ENCODE data around the gene EIF4B. TPM values are rescaled to one million over a fixed set of nuclear protein-coding genes. Genes with fewer than 3 reads are reported as not detected.

The EIF4B gene
- total RNA-seq, 4 donors from 2014 or later, result 667 to 821 (median 740) TPM

- in situ Hi-C loops (cut with MboI; ENCODE audit: low sequenced_read_pairs in 4 of 4) (loop anchor here in 2 of 4 donors (5.0 to 25.0 kb wide), 3 partner anchors 89 to 589 kb away; partner anchors contain the start of gene KRT84 (in 1 of the 2)), intact Hi-C loops (cut with DNase I; ENCODE audit: low total_unique reads) (no loop called here)
- no peaks in the 10 kb centered on the region for H3K4me1 ChIP-seq
- H3K36me3 ChIP-seq, result no peaks in the 10 kb centered on the region
- ATAC-seq (no peak), DNase-seq (no peak)
- no peak for TF ChIP-seq CTCF (IDR thresholded peaks at IDR 0.05 in 4 of 5, conservative IDR thresholded peaks at IDR 0.05 in 1 of 5)
- no peak for TF ChIP-seq POLR2A (IDR thresholded peaks at IDR 0.05)
- no peak overlapping the region for H3K27ac ChIP-seq
- H3K27me3 ChIP-seq, result peaks cover 0 to 9% (median 8%) of the 10 kb centered on the region in 3 donors
- no peak overlapping the region for H3K4me3 ChIP-seq
- no peaks in the 10 kb centered on the region for H3K9me3 ChIP-seq
Observed at GRCh38 chr12:52975820-52976573, 30.3 kb upstream of the EIF4B start.

GRCh38 chr12:52976574-52977071, 29.6 kb upstream of the EIF4B start:
- peaks cover 0 to 9% (median 8%) of the 10 kb centered on the region in 3 donors for H3K27me3 ChIP-seq

GRCh38 chr12:52977170-52977569, 29.1 kb upstream of the EIF4B start:
- DNase-seq, result no peak
- no peak overlapping the region for H3K4me3 ChIP-seq
- intact Hi-C loops (cut with DNase I; ENCODE audit: low total_unique reads), result no loop called here
- in situ Hi-C loops (cut with MboI; ENCODE audit: low sequenced_read_pairs in 4 of 4), result loop anchor here in 2 of 4 donors (5.0 to 25.0 kb wide), 3 partner anchors 90 to 590 kb away; partner anchors contain the start of gene KRT84 (in 1 of the 2)
- no peak overlapping the region for H3K27ac ChIP-seq
- no peak for ATAC-seq
- H3K27me3 ChIP-seq, result peaks cover 0 to 9% (median 8%) of the 10 kb centered on the region in 3 donors
- H3K4me1 ChIP-seq, result no peaks in the 10 kb centered on the region
- no peaks in the 10 kb centered on the region for H3K36me3 ChIP-seq
- no peak for TF ChIP-seq POLR2A (IDR thresholded peaks at IDR 0.05)
- no peak for TF ChIP-seq CTCF (IDR thresholded peaks at IDR 0.05 in 4 of 5, conservative IDR thresholded peaks at IDR 0.05 in 1 of 5)
- no peaks in the 10 kb centered on the region for H3K9me3 ChIP-seq

More at GRCh38 chr12:52976574-52977071, 29.6 kb upstream of the EIF4B start:
- intact Hi-C loops (cut with DNase I; ENCODE audit: low total_unique reads), result no loop called here
- in situ Hi-C loops (cut with MboI; ENCODE audit: low sequenced_read_pairs in 4 of 4), result loop anchor here in 2 of 4 donors (5.0 to 25.0 kb wide), 3 partner anchors 89 to 589 kb away; partner anchors contain the start of gene KRT84 (in 1 of the 2)
- Histone ChIP-seq H3K4me3 (no peak overlapping the region), H3K27ac (no peak overlapping the region), H3K36me3 (no peaks in the 10 kb centered on the region), H3K4me1 (no peaks in the 10 kb centered on the region), H3K9me3 (no peaks in the 10 kb centered on the region)
- TF ChIP-seq CTCF (IDR thresholded peaks at IDR 0.05 in 4 of 5, conservative IDR thresholded peaks at IDR 0.05 in 1 of 5), result no peak
- no peak for TF ChIP-seq POLR2A (IDR thresholded peaks at IDR 0.05)
- DNase-seq (no peak), ATAC-seq (no peak)

GRCh38 chr12:52980096-52980649, 26.1 kb upstream of the EIF4B start:
- H3K4me3 ChIP-seq, result no peak overlapping the region
- no peak overlapping the region for H3K27ac ChIP-seq
- no peak for ATAC-seq
- TF ChIP-seq CTCF (IDR thresholded peaks at IDR 0.05 in 4 of 5, conservative IDR thresholded peaks at IDR 0.05 in 1 of 5) (no peak), POLR2A (IDR thresholded peaks at IDR 0.05) (no peak)
- intact Hi-C loops (cut with DNase I; ENCODE audit: low total_unique reads) (loop anchor here (5.0 kb wide), 1 partner anchor 823 kb away; no protein-coding TSS in a partner anchor), in situ Hi-C loops (cut with MboI; ENCODE audit: low sequenced_read_pairs in 4 of 4) (loop anchor here (5.0 to 25.0 kb wide), 5 partner anchors 93 to 593 kb away; partner anchors contain the start of gene KRT84 (in 1 of the 4))
- no peaks in the 10 kb centered on the region for H3K9me3 ChIP-seq
- H3K27me3 ChIP-seq, result peaks cover 0 to 9% (median 8%) of the 10 kb centered on the region in 3 donors
- H3K36me3 ChIP-seq, result no peaks in the 10 kb centered on the region
- no peak for DNase-seq
- no peaks in the 10 kb centered on the region for H3K4me1 ChIP-seq

All from gastrocnemius medialis (tissue), 4 donors.